ENCODE measurements around the gene ZNF280B. TPM values are rescaled to one million over a fixed set of nuclear protein-coding genes. Genes with fewer than 3 reads are reported as not detected.

Gene ZNF280B
- total RNA-seq, 3 donors from 2014 or later (not counting 1 experiment from before 2014, with no cell fraction given), result 0.99 to 1.8 (median 1.6) TPM

DNA sequence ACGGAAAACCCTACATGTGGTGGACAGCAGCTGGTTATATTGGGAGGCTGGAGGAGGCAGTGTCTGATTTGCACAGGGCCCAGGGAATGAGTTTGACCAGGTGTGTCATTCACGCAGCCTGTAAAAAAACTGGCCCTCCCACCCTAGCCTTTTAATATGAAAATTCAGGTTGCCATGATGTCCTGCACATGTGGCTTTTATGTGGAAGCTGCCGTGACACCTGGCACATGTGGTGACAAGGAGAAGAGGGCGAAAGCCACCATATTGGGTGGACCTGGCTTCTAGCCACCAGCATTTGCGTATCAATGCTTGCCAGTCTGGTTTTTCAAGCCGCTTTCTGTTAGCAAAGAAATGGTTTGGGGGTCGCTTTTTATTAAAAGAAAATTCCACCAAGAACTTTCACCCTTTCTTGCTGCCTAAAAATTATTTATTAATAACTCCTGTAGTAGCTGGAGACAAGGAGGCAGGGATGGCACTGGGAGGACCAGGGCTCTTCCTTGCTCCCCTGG is 43.4 kb downstream of the ZNF280B start:
- peaks cover 11% of the 10 kb centered on the region for H3K27me3 ChIP-seq (ENCODE audit: control insufficient read depth, insufficient read depth, low read length)
- no peak overlapping the region for H3K27ac ChIP-seq (ENCODE audit: low read length)
- H3K4me1 ChIP-seq (ENCODE audit: control insufficient read depth, insufficient read depth, low read length), result no peaks in the 10 kb centered on the region
- WGBS (ENCODE audit: insufficient coverage), result 80% methylated on average over 7 of the region's 7 CpGs
- no peak overlapping the region for H3K4me3 Mint-ChIP-seq
- H3K27me3 Mint-ChIP-seq (ENCODE audit: low read depth in 2 of 2), result peaks cover 28 to 58% of the 10 kb centered on the region in 2 donors
- ATAC-seq (no peak), DNase-seq (no peak)
- peaks cover 11% of the 10 kb centered on the region for H3K9me3 ChIP-seq (ENCODE audit: control insufficient read depth, insufficient read depth, low read length)
- intact Hi-C loops (cut with micrococcal nuclease), result loop anchor here (10.0 kb wide), 1 partner anchor 490 kb away; no protein-coding TSS in a partner anchor
- H3K36me3 ChIP-seq (ENCODE audit: control insufficient read depth, insufficient read depth, low read length), result no peaks in the 10 kb centered on the region
- peaks cover 4 to 5% of the 10 kb centered on the region in 2 donors for H3K4me1 Mint-ChIP-seq
- peaks cover 13% of the 10 kb centered on the region for H3K36me3 Mint-ChIP-seq
- TF ChIP-seq, protein P1, sequence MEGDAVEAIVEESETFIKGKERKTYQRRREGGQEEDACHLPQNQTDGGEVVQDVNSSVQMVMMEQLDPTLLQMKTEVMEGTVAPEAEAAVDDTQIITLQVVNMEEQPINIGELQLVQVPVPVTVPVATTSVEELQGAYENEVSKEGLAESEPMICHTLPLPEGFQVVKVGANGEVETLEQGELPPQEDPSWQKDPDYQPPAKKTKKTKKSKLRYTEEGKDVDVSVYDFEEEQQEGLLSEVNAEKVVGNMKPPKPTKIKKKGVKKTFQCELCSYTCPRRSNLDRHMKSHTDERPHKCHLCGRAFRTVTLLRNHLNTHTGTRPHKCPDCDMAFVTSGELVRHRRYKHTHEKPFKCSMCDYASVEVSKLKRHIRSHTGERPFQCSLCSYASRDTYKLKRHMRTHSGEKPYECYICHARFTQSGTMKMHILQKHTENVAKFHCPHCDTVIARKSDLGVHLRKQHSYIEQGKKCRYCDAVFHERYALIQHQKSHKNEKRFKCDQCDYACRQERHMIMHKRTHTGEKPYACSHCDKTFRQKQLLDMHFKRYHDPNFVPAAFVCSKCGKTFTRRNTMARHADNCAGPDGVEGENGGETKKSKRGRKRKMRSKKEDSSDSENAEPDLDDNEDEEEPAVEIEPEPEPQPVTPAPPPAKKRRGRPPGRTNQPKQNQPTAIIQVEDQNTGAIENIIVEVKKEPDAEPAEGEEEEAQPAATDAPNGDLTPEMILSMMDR (IDR thresholded peaks at IDR 0.05), result no peak
- H3K27ac Mint-ChIP-seq, result no peak overlapping the region
- H3K9me3 Mint-ChIP-seq, result peaks cover 2 to 9% of the 10 kb centered on the region in 2 donors
- no peak overlapping the region for H3K4me3 ChIP-seq (ENCODE audit: low read length)

DNA sequence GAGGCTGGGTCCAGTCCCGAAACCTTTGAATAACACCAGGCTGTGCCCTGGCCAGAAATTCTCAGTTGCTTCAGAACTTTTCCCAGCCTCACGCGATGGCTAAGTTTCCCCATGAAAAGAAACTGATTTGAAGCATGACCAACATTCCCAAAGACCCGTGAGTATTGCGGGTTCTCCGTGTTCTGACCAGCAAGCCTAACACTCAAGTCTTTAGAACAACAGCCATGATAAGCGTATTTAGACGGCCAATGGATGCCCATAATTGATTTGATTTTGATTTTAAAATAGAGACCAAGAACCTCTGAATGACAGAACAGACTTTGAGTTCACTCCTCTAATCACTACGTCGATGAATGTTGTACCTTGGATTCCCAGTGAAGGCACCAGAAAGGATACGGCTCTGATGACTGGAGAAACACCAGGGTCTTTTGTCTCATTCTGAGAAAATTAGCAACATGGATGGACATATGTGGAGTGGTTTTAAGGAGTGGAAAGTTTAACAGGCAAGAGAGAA is 43.9 kb downstream of the ZNF280B start:
- no peaks in the 10 kb centered on the region for H3K36me3 ChIP-seq (ENCODE audit: control insufficient read depth, insufficient read depth, low read length)
- no peak overlapping the region for H3K27ac Mint-ChIP-seq
- ATAC-seq, result no peak
- WGBS (ENCODE audit: insufficient coverage), result 84% methylated on average over 11 of the region's 11 CpGs
- H3K4me1 Mint-ChIP-seq, result peaks cover 4 to 5% of the 10 kb centered on the region in 2 donors
- peaks cover 14% of the 10 kb centered on the region for H3K9me3 ChIP-seq (ENCODE audit: control insufficient read depth, insufficient read depth, low read length)
- no peak overlapping the region for H3K4me3 ChIP-seq (ENCODE audit: low read length)
- DNase-seq, result no peak
- H3K4me3 Mint-ChIP-seq, result no peak overlapping the region
- peaks cover 5 to 12% of the 10 kb centered on the region in 2 donors for H3K9me3 Mint-ChIP-seq
- TF ChIP-seq, protein P1 (IDR thresholded peaks at IDR 0.05), result no peak
- H3K27me3 ChIP-seq (ENCODE audit: control insufficient read depth, insufficient read depth, low read length), result peaks cover 11% of the 10 kb centered on the region
- intact Hi-C loops (cut with micrococcal nuclease), result loop anchor here (10.0 kb wide), 1 partner anchor 490 kb away; no protein-coding TSS in a partner anchor
- H3K36me3 Mint-ChIP-seq, result peaks cover 11% of the 10 kb centered on the region
- peaks cover 28 to 58% of the 10 kb centered on the region in 2 donors for H3K27me3 Mint-ChIP-seq (ENCODE audit: low read depth in 2 of 2)
- H3K4me1 ChIP-seq (ENCODE audit: control insufficient read depth, insufficient read depth, low read length), result no peaks in the 10 kb centered on the region
- no peak overlapping the region for H3K27ac ChIP-seq (ENCODE audit: low read length)

DNA sequence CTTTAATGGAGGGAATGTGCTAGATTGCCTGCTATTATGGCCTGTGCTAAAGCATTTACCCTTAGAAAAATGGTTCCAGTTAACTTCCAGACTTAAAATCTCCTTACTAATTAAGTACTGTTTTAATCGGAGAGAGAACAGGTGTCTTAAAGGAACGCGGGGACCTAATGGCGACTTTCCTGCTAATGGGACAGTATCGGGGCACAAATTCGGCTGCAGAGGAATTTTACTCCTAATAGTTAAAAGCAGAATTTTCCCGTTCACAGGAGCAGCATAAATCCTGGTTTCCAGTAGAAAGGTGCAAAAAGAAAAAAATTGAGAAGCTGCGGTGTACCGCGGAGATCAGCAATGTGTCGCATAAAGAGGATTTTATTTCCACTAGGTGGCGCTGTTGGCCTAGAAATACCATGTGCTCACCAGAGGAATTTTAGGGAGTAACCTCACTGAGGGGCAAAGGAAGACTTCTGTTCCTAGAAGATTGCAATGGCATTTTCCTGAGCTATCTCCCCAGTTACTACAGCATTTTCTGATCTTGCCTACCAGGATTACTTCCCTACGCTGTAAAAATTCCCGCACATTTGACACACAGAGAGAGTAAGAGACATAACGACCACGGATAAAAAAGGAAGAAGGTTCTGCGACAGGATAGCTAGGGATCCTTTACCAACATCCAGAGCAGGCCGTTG is 44.5 kb downstream of the ZNF280B start:
- ATAC-seq, result peak in 1 of 3 donors; percentile 55
- peaks cover 18% of the 10 kb centered on the region for H3K9me3 ChIP-seq (ENCODE audit: control insufficient read depth, insufficient read depth, low read length)
- peak in 1 of 2 donors; percentile 80 for DNase-seq
- H3K4me3 ChIP-seq (ENCODE audit: low read length), result no peak overlapping the region
- intact Hi-C loops (cut with micrococcal nuclease), result loop anchor here (10.0 kb wide), 1 partner anchor 491 kb away; no protein-coding TSS in a partner anchor
- peaks cover 4 to 5% of the 10 kb centered on the region in 2 donors for H3K4me1 Mint-ChIP-seq
- H3K36me3 Mint-ChIP-seq, result peaks cover 11% of the 10 kb centered on the region
- no peak overlapping the region for H3K27ac ChIP-seq (ENCODE audit: low read length)
- H3K27ac Mint-ChIP-seq, result no peak overlapping the region
- TF ChIP-seq, protein P1 (IDR thresholded peaks at IDR 0.05), result peak; percentile 68
- H3K27me3 Mint-ChIP-seq (ENCODE audit: low read depth in 2 of 2), result peaks cover 28 to 58% of the 10 kb centered on the region in 2 donors
- H3K4me1 ChIP-seq (ENCODE audit: control insufficient read depth, insufficient read depth, low read length), result no peaks in the 10 kb centered on the region
- no peaks in the 10 kb centered on the region for H3K36me3 ChIP-seq (ENCODE audit: control insufficient read depth, insufficient read depth, low read length)
- H3K27me3 ChIP-seq (ENCODE audit: control insufficient read depth, insufficient read depth, low read length), result peaks cover 11% of the 10 kb centered on the region
- 33% methylated on average over 18 of the region's 18 CpGs for WGBS (ENCODE audit: insufficient coverage)
- no peak overlapping the region for H3K4me3 Mint-ChIP-seq
- H3K9me3 Mint-ChIP-seq, result peaks cover 3 to 11% of the 10 kb centered on the region in 2 donors

All from natural killer cell (primary cell).